SK-N-MC (cell line): ENCODE results near the gene ASIC2.

Experiments used
- DNase-seq: peaks from one replicate; pipeline ENCODE4 v3.0.0-alpha.2; 2011; ENCODE audit warnings: low read depth, low spot score
- H3K27ac ChIP-seq: fragments of 200-600 bp; sonication (generic); 2 replicates; pipeline ENCODE4 v1.5.1; 2016; ENCODE audit warnings: mixed run types
- H3K36me3 ChIP-seq: fragments of 200-600 bp; sonication (generic); 2 replicates; pipeline ENCODE4 v1.6.1; 2017; ENCODE audit warnings: antibody characterized with exemption, low read length, mixed read lengths; ENCODE audit not compliant: insufficient read depth
- H3K4me3 ChIP-seq: fragments of 200-600 bp; sonication (generic); 2 replicates; pipeline ENCODE4 v1.5.1; 2016
- H3K9ac ChIP-seq: fragments of 200-600 bp; sonication (generic); 2 replicates; pipeline ENCODE4 v1.8.0; 2017; ENCODE audit warnings: mixed run types, mixed read lengths; ENCODE audit not compliant: insufficient read length
- H3K9me3 ChIP-seq: fragments of 200-600 bp; sonication (generic); 2 replicates; pipeline ENCODE4 v1.6.1; 2017; ENCODE audit warnings: low read depth, mild to moderate bottlenecking, antibody characterized with exemption, low read length, moderate library complexity, mixed read lengths
- EZH2 ChIP-seq: fragments of 200-600 bp; sonication (generic); IDR thresholded peaks from one replicate; pipeline ENCODE4 v1.6.1; 2017; ENCODE audit warnings: antibody characterized with exemption
- FOXP2 ChIP-seq: optimal IDR thresholded peaks from 2 replicates; pipeline ENCODE3; 2011; ENCODE audit warnings: mild to moderate bottlenecking, moderate library complexity; ENCODE audit not compliant: insufficient read depth; ENCODE audit errors: extremely low read length, control extremely low read depth
- POLR2AphosphoS5 ChIP-seq: IDR thresholded peaks from 2 replicates; pipeline ENCODE4 v1.6.1; 2012; ENCODE audit warnings: mild to moderate bottlenecking, low read depth, low read length, borderline replicate concordance

ASIC2 gene

GRCh38 chr17:33071656-33072055 is 221.4 kb downstream of the ASIC2 start:
- no peak overlapping the region for H3K27ac ChIP-seq
- no peak overlapping the region for H3K9ac ChIP-seq
- H3K9me3 ChIP-seq, result no peaks in the 10 kb centered on the region
- H3K4me3 ChIP-seq, result no peak overlapping the region
- TF ChIP-seq POLR2AphosphoS5 (no peak), FOXP2 (no peak), EZH2 (no peak)
- DNase-seq, result no peak
- no peaks in the 10 kb centered on the region for H3K36me3 ChIP-seq

GRCh38 chr17:33057564-33057963 is 235.5 kb downstream of the ASIC2 start:
- Histone ChIP-seq H3K4me3 (no peak overlapping the region), H3K27ac (no peak overlapping the region), H3K9me3 (no peaks in the 10 kb centered on the region), H3K9ac (no peak overlapping the region), H3K36me3 (no peaks in the 10 kb centered on the region)
- DNase-seq, result no peak
- TF ChIP-seq FOXP2, result no peak
- TF ChIP-seq EZH2, result no peak
- TF ChIP-seq POLR2AphosphoS5, result no peak

GRCh38 chr17:33056399-33057146 is 236.5 kb downstream of the ASIC2 start:
- no peak for DNase-seq
- H3K36me3 ChIP-seq, result no peaks in the 10 kb centered on the region
- no peak for TF ChIP-seq FOXP2
- TF ChIP-seq POLR2AphosphoS5, result no peak
- TF ChIP-seq EZH2, result no peak
- H3K4me3 ChIP-seq, result no peak overlapping the region
- no peak overlapping the region for H3K9ac ChIP-seq
- no peaks in the 10 kb centered on the region for H3K9me3 ChIP-seq
- no peak overlapping the region for H3K27ac ChIP-seq

DNA sequence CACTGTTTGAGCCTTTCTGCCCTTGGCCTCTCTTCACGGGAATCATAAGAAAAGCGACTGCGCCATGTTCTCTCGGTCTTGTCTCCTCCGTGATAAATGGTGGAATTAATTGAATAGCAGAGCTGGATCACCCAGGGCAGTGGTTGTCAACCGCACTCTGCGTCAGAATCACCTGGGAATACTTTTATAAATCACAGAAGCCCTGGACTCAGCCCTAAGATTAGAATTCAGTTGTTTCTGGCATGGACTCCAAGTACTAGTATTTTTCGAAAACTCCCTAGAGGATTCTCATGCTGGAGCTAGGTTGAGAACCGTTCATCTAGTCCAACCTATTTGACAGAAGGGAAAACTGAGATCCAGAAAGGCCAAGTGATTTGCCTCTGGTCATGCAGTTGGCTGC is 237.3 kb downstream of the ASIC2 start:
- no peak overlapping the region for H3K9ac ChIP-seq
- H3K4me3 ChIP-seq, result no peak overlapping the region
- TF ChIP-seq EZH2, result no peak
- no peak for TF ChIP-seq FOXP2
- no peak for TF ChIP-seq POLR2AphosphoS5
- DNase-seq, result no peak
- no peaks in the 10 kb centered on the region for H3K36me3 ChIP-seq
- H3K27ac ChIP-seq, result no peak overlapping the region
- no peaks in the 10 kb centered on the region for H3K9me3 ChIP-seq

DNA sequence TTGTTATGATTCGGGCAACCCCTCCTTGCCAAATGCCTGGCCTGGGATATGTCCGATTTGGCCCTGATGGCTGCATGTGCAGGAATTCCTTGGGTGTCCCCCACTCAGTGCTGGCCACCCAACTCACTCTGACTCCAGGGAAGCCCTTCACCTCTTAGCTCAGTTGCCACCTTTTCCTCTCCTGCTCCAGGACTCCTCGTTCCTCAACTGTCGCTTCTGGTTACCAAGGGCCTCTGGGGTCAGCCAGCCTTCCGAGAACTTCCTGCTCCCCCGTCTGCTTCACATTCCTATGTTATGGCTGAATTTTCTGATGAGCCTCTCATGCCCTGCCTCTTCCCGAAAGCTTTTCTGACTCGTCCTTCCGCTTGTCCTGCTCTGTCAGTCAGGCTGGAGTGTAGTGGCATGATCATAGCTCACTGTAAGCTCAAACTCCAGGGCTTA is 237.9 kb downstream of the ASIC2 start:
- H3K4me3 ChIP-seq, result no peak overlapping the region
- TF ChIP-seq FOXP2 (no peak), POLR2AphosphoS5 (no peak), EZH2 (no peak)
- no peaks in the 10 kb centered on the region for H3K9me3 ChIP-seq
- no peak overlapping the region for H3K27ac ChIP-seq
- no peaks in the 10 kb centered on the region for H3K36me3 ChIP-seq
- no peak for DNase-seq
- H3K9ac ChIP-seq, result no peak overlapping the region

- no peak overlapping the region for H3K27ac ChIP-seq
- H3K9ac ChIP-seq, result no peak overlapping the region
- DNase-seq, result no peak
- H3K4me3 ChIP-seq, result no peak overlapping the region
- H3K36me3 ChIP-seq, result no peaks in the 10 kb centered on the region
- H3K9me3 ChIP-seq, result no peaks in the 10 kb centered on the region
- no peak for TF ChIP-seq FOXP2
- TF ChIP-seq EZH2, result no peak
- no peak for TF ChIP-seq POLR2AphosphoS5
Measured at GRCh38 chr17:33054412-33054811, 238.7 kb downstream of the ASIC2 start.

DNA sequence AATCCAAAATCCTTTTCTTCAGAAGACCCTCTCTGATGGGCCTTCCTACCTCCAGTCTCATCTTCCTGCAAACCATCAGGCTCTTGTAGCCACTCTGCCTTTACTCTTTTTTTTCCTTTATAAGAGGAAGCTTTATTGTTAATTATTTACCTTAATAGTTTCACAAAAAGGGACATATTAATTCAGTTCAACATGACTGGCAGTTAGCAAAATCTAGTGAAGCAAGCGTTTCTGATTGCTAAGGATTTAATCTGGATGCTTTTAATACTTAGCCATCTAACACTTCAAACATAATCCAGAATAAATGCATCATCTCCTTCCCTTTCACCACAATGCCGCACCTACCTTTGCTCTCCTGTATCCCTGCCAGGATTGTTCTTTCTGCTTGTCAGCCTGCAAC is 239.4 kb downstream of the ASIC2 start:
- Histone ChIP-seq H3K36me3 (no peaks in the 10 kb centered on the region), H3K27ac (no peak overlapping the region), H3K9me3 (no peaks in the 10 kb centered on the region), H3K9ac (no peak overlapping the region), H3K4me3 (no peak overlapping the region)
- TF ChIP-seq FOXP2 (no peak), EZH2 (no peak), POLR2AphosphoS5 (no peak)
- DNase-seq, result no peak

DNA sequence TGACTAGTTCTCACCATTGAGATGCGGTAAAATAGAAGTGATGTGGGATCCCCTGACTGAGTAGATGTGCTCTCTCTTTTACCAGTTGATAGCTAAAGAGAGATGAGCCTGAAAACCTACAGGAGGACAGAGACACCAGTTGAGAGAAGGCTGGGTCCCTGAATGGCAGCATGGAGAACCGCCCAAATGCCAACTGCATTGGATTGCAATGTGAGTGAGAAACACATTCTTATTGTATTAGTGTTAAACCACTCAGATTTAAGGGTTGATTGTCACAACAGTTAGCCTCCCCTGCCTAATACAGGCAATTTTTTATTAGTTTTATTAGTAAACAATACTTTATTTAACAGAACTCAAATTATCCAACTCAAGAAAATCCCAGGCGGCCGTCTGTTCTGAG is 240.2 kb downstream of the ASIC2 start:
- DNase-seq, result no peak
- no peak overlapping the region for H3K9ac ChIP-seq
- no peaks in the 10 kb centered on the region for H3K36me3 ChIP-seq
- TF ChIP-seq EZH2 (no peak), POLR2AphosphoS5 (no peak), FOXP2 (no peak)
- H3K27ac ChIP-seq, result no peak overlapping the region
- no peaks in the 10 kb centered on the region for H3K9me3 ChIP-seq
- no peak overlapping the region for H3K4me3 ChIP-seq

- no peak overlapping the region for H3K9ac ChIP-seq
- no peaks in the 10 kb centered on the region for H3K9me3 ChIP-seq
- no peak for DNase-seq
- TF ChIP-seq POLR2AphosphoS5, result no peak
- TF ChIP-seq EZH2, result no peak
- no peak for TF ChIP-seq FOXP2
- H3K4me3 ChIP-seq, result no peak overlapping the region
- no peaks in the 10 kb centered on the region for H3K36me3 ChIP-seq
- no peak overlapping the region for H3K27ac ChIP-seq
Measured at GRCh38 chr17:33050611-33051140, 242.4 kb downstream of the ASIC2 start.
